Measurements from ENCODE around the gene DMWD.
"Not testable (repeated sequence)": the region's sequence is repeated elsewhere in the genome, so short reads cannot be mapped to it uniquely, and the experiment has no call there.

DMWD gene

GRCh38 chr19:45768984-45769782, 23.5 kb downstream of the DMWD start, which contains the start of gene SIX5:
SIX5 (minus strand) TSS chr19:45769252; CDS start chr19:45768844, 408 bp downstream.
- peak; percentile 87 for DNase-seq

DNA sequence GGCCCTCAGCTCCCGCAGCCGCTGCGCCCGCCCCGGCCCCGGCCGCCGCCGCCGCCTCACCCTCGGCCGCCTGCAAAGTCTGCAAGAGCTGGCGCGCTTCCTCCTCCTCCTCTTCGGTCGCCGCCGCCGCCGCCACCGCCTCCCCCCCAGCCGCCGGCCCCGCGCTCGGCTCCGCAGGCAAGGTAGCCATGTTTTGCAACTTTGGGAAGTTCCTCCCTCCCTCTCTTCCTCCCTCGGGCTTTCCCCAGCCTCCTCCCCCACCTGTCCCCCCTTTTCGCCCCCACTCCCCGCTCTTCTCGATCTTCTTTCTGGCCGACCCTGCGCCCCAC, 24.0 kb downstream of the DMWD start:
- DNase-seq: no peak

GRCh38 chr19:45767881-45768654, 24.6 kb downstream of the DMWD start:
- no peak for DNase-seq

DNA sequence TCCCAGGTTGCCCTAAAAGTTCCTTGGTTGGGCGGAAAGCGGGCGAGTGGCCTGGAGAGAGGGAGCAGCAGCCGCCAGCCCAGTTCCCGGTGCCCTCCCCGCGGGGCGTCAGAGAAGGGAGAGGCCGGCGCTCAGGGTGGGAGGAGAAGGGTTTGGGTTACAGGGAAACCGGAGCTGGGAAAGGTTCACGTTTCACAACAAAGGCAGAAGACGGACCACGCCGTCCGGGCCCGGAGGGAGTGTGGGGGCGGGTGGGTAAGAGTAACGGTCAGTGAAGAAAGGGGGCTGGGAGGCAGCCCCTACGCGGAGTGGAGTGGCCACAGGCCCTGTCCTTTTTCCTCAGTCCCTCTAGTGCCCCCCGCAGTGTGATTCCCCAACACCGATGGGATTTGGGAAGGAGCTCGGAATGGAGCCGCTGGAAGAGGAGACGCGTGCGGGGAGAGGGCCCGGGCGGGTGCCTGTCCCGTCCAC, 25.2 kb downstream of the DMWD start:
- DNase-seq: no peak

DNA sequence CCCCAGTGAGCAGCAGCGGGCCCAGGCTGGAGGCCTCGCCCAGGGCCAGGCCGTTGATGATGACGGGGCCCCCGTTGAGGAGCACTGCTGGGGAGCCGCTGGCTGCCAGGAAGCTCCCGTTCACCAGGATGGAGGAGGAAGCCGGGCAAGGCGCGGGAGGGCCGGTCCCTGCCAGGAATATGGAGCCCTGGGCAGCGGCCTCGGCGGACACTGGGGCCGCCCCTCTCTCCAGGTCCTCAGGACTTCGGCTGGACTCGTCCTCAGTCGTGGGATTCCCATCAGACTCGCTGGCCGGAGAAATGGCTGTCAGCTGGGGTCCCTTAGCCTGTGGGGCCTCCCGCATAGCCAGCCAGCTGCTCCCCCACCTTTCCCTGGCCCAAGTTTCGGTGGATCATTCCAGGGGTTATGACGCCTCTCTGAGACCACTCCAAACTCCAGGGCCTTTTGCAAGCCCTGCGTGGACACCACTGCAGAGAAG, 25.7 kb downstream of the DMWD start:
- no peak for DNase-seq

DNA sequence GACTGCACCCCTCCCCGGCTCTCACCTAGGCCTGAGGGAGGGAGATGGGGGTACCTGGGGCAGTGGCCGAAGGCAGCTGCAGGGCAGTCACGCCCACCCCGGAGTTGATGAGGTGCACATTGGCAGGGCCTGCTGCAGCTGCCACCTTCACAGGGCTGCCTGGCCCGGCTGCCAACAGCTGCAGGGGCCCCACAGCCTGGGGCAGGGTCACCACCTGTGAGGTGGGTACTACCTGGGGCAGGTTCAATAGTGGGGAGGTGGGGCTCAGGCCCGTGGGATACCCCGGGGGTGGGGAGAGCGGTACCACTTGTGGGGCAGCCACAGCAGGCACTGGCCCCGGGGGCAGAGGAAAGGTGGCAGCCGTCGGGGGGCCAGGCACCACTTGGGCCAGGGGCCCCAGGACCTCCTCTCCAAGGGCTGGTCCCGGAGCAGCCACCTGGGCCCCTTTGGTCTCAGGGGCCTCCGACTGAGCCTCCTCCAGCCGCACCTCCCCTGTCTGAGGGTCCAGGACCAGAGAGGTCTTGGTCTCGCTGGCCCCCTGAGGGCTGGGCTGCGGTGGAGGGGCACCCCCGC, 26.3 kb downstream of the DMWD start:
- DNase-seq: no peak

DNA sequence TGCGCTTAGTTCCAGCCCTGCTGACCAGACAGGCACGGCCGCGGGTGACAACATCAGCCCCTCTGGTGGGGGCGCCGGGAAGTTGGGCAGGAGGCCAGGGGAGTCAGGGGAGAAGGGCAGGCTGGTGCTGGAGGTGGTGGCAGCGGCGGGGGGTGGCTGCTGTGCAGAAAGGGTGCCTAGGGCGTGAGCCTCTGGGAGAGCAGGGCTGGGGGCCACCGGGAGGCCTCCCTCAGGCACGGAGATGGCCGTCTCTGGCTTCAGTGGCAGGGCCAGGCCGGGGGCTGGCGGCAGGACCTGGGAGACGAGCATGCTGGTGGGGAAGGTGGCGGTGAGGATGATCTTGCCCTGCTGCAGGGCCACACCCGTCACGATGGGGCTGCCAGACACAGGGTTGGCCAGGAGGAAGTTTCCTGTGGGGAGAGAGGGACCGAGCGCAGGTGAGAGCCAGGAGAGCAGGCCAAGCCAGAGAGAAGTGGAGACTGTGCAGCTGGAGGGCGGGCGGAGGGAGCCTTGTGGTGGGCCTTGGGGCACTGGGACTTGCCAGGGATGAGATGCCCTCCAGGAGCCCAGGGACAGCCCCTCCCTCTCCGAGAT, 26.8 kb downstream of the DMWD start:
- no peak for DNase-seq

GRCh38 chr19:45764945-45765701, 27.5 kb downstream of the DMWD start:
- no peak for DNase-seq

- DNase-seq: no peak
Measured at GRCh38 chr19:45764475-45764874, 28.2 kb downstream of the DMWD start.

DNA sequence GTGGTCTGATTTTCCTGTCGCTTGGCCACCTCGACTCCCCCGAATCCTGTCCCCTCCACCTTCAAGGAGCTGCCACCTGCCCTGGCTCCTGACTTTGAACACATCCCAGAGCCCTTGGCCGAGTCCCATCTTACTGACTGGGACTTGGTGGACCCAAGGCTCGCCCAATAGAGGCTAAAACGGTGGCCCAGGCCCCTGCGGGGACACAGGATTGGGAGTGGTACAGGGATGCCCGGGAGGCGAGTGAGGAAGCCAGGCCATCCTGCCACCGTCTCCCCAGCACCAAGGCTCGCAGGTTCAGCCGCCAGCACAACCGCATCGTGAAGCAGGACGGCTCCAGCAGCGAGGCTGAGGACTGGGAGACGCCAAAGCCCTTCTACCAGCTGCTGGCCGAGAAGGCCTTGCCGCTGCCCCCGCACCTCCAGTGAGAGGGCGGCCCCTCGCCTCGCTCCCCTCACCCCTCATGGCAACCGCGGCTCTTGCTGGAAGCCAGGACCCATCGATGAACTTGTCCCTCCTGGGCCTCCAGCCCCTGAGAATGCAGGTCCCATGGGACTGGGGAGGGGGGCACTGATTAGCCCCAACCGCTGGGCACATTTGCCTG, 28.9 kb downstream of the DMWD start:
- DNase-seq: no peak

GRCh38 chr19:45762870-45763631, 29.6 kb downstream of the DMWD start:
- DNase-seq: no peak

GRCh38 chr19:45761714-45762113, 30.9 kb downstream of the DMWD start:
- no peak for DNase-seq

GRCh38 chr19:45758921-45759320, 33.7 kb downstream of the DMWD start:
- no peak for DNase-seq

GRCh38 chr19:45757695-45758094, 35.0 kb downstream of the DMWD start:
- no peak for DNase-seq

DNA sequence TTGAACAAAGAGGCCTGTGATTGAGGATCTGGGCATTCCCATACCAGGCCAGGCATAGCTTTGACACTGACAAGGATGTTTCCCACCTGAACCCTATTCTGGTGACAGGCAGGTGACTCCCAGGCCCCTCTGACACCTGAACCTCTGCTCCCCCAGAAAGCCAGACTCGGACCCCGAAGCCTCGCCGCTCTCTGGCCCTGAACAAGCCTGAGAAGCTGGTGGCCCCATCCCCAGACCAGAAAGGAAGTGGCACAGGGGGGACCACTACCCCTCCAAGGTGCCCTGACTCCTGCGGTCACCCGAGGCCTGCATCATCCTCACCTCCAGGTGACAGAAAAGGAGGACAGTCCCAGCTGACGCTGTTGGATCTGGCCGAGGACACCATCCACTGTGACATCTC, 38.3 kb downstream of the DMWD start:
- DNase-seq: no peak

- DNase-seq: no peak
Measured at GRCh38 chr19:45753548-45753947, 39.1 kb downstream of the DMWD start.

- no peak for DNase-seq
Measured at GRCh38 chr19:45752639-45753038, 40.0 kb downstream of the DMWD start.

- not testable (repeated sequence) for DNase-seq
Measured at GRCh38 chr19:45751483-45751882, 41.2 kb downstream of the DMWD start.

DNA sequence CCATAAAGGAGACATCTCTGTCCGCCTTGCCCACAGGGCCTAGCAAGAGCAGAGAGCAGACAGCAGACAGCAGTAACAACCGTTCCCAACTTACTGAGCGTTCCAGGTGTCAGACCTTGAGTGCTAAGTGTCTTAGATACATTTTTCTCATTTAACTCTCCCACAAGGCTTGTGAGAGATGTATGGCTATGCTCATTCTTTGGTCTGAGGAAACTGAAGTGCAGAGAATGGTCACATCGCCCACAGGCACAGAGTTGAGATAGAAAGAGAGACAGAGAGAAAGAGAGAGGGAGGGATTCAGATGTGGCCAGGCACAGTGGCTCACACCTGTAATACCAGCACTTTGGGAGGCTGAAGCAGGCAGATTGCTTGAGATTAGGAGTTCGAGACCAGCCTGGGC, 45.1 kb downstream of the DMWD start:
- DNase-seq: no peak

GRCh38 chr19:45746866-45747265, 45.8 kb downstream of the DMWD start:
- no peak for DNase-seq

GRCh38 chr19:45745606-45746005, 47.0 kb downstream of the DMWD start:
- DNase-seq: no peak
